WTC11 (cell line): Measurements from ENCODE around the gene APPBP2.

Experiments
- ATF1 ChIP-seq: sonication (generic); formaldehyde crosslinking; IDR thresholded peaks from 2 replicates; pipeline ENCODE4 v1.8.1; 2023; ENCODE audit warnings: mild to moderate bottlenecking, moderate library complexity, missing genetic modification reagents
- ATF2 ChIP-seq: sonication (generic); formaldehyde crosslinking; IDR thresholded peaks from 2 replicates; pipeline ENCODE4 v1.8.1; 2022; ENCODE audit warnings: low read depth, missing genetic modification reagents, borderline replicate concordance
- CREM ChIP-seq: sonication (generic); formaldehyde crosslinking; IDR thresholded peaks from 2 replicates; pipeline ENCODE4 v1.8.1; 2022; ENCODE audit warnings: mild to moderate bottlenecking, missing genetic modification reagents, moderate library complexity
- CTCF ChIP-seq: fragments of 200-600 bp; IDR thresholded peaks from 2 replicates; pipeline ENCODE4 v1.8.0; 2022; ENCODE audit warnings: antibody characterized with exemption
- EMX1 ChIP-seq: fragments of 250-450 bp; sonication (Bioruptor Pico); IDR thresholded peaks from 2 replicates; pipeline ENCODE4 v1.8.0; 2021; ENCODE audit warnings: mild to moderate bottlenecking
- FOXJ3 ChIP-seq: sonication (generic); formaldehyde crosslinking; IDR thresholded peaks from 2 replicates; pipeline ENCODE4 v1.9.0; 2021; ENCODE audit warnings: missing genetic modification reagents, mild to moderate bottlenecking, borderline replicate concordance
- MAX ChIP-seq: sonication (generic); formaldehyde crosslinking; IDR thresholded peaks from 2 replicates; pipeline ENCODE4 v1.8.0; 2022; ENCODE audit warnings: mild to moderate bottlenecking, missing genetic modification reagents
- NR3C1 ChIP-seq: sonication (generic); formaldehyde crosslinking; conservative IDR thresholded peaks from 2 replicates; pipeline ENCODE4 v1.8.1; 2023; ENCODE audit warnings: low read depth, mild to moderate bottlenecking, missing genetic modification reagents
- PREB ChIP-seq: sonication (generic); formaldehyde crosslinking; IDR thresholded peaks from 2 replicates; pipeline ENCODE4 v1.8.1; 2022; ENCODE audit warnings: mild to moderate bottlenecking, missing genetic modification reagents, moderate library complexity, borderline replicate concordance
- STAT6 ChIP-seq: sonication (generic); formaldehyde crosslinking; conservative IDR thresholded peaks from 2 replicates; pipeline ENCODE4 v1.8.1; 2023; ENCODE audit warnings: mild to moderate bottlenecking, low read depth, missing genetic modification reagents, moderate library complexity
- USF2 ChIP-seq: sonication (generic); formaldehyde crosslinking; IDR thresholded peaks from 2 replicates; pipeline ENCODE4 v1.8.1; 2023; ENCODE audit warnings: mild to moderate bottlenecking, missing genetic modification reagents, moderate library complexity
- ZNF232 ChIP-seq: sonication (generic); formaldehyde crosslinking; IDR thresholded peaks from 2 replicates; pipeline ENCODE4 v1.8.0; 2022; ENCODE audit warnings: mild to moderate bottlenecking, missing genetic modification reagents

- no peak for TF ChIP-seq CTCF
- TF ChIP-seq PREB (CRISPR knock-in tag) = no peak
- TF ChIP-seq USF2 = no peak
- TF ChIP-seq NR3C1 (CRISPR knock-in tag) = no peak
- no peak for TF ChIP-seq EMX1 (CRISPR knock-in tag)
- no peak for TF ChIP-seq MAX (CRISPR knock-in tag)
- TF ChIP-seq ATF1 (CRISPR knock-in tag) = no peak
- TF ChIP-seq STAT6 (CRISPR knock-in tag) = no peak
- no peak for TF ChIP-seq CREM (CRISPR knock-in tag)
- no peak for TF ChIP-seq ATF2
- no peak for TF ChIP-seq FOXJ3 (CRISPR knock-in tag)
- no peak for TF ChIP-seq ZNF232 (CRISPR knock-in tag)
These were observed 129.6 kb downstream of the APPBP2 start for GRCh38 chr17:60396412-60396811.
